RWPE2 (cell line): ENCODE measurements around the gene KCNN2.
A peak's percentile ranks its signal among the peaks of the same experiment; 100 is the strongest.

Experiments
- ATAC-seq: fragments of 200-7000 bp; cut with Tn5 transposase; 3 replicates; pipeline ENCODE4 v1.9.1; 2021; ENCODE audit warnings: low read depth
- DNase-seq: peaks from one replicate; pipeline ENCODE4 v3.0.0-alpha.2; 2020; ENCODE audit warnings: low spot score
- H3K27ac ChIP-seq: fragments of 450-650 bp; 2 replicates; pipeline ENCODE4 v1.5.1; 2017; ENCODE audit warnings: mild to moderate bottlenecking; ENCODE audit not compliant: poor library complexity, severe bottlenecking
- H3K27me3 ChIP-seq: fragments of 250-450 bp; sonication (Bioruptor Pico); 2 replicates; pipeline ENCODE4 v1.5.1; 2021; ENCODE audit warnings: mild to moderate bottlenecking, moderate library complexity; ENCODE audit not compliant: insufficient read depth, poor library complexity, severe bottlenecking
- H3K36me3 ChIP-seq: fragments of 250-450 bp; sonication (Bioruptor Pico); 2 replicates; pipeline ENCODE4 v1.5.1; 2020; ENCODE audit warnings: low read depth, mild to moderate bottlenecking, moderate library complexity
- H3K4me1 ChIP-seq: fragments of 250-450 bp; sonication (Bioruptor Pico); 2 replicates; pipeline ENCODE4 v1.5.1; 2021; ENCODE audit warnings: mild to moderate bottlenecking, moderate library complexity; ENCODE audit not compliant: insufficient read depth, poor library complexity, severe bottlenecking
- H3K4me3 ChIP-seq: fragments of 250-450 bp; sonication (Bioruptor Pico); 2 replicates; pipeline ENCODE4 v1.5.1; 2021; ENCODE audit warnings: mild to moderate bottlenecking, moderate library complexity; ENCODE audit not compliant: severe bottlenecking
- H3K9me3 ChIP-seq: fragments of 250-450 bp; sonication (Bioruptor Pico); 2 replicates; pipeline ENCODE4 v1.5.1; 2021; ENCODE audit warnings: mild to moderate bottlenecking, moderate library complexity; ENCODE audit not compliant: severe bottlenecking
- TF ChIP-seq, protein P1 (sequence below): fragments of 450-650 bp; IDR thresholded peaks from one replicate; pipeline ENCODE4 v1.5.1; 2017; ENCODE audit warnings: mild to moderate bottlenecking, moderate library complexity; ENCODE audit not compliant: poor library complexity, severe bottlenecking

The KCNN2 gene

DNA sequence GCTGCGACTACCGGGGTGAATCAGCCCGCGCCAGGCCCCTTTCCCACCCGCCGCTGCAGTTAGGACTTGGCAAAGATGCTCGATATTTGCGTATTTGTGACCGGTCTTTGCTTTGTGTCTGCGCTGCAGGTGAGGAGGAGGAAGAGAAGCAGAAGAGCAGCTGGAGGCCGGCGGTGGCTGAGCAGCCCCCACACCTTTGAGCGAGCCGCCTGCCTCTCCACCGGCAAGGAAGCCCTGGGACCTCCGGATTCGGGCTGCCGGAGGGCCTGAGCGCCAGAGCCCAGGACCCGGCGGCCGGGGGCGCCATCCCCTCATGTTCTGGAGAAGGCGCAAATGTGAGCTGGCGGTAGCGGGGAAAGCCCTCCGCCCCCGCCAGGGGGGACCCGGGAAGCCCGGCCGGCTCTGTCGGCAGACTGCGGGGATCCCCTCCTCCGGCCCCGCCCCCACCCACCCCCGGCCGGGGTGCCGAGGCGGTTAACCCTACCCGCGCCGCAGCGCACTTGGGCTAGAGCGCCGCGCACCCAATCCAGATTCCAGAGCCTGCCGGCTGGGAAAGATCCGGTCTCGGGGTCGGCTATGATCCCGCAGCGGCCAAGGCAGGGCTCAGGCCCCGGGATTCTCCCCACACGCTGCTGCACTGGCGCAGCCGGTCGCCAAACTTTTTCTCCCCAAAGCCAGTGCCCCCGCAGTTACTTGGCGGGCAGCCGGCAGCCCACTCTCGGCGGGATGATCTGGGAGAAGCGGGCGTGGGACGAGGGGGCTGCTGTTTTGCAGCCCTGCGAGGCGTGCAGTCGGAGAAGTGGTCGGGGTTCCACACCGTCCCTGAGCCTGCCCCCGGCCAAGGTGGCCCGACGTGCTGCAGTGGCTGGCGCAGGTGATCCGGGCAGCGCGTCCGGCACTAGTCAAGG lies 800 bp upstream of the KCNN2 start:
- DNase-seq (no peak), ATAC-seq (peak; percentile 11)
- H3K4me3 ChIP-seq = peak overlapping the region; percentile 27
- H3K27me3 ChIP-seq = peaks cover 85% of the 10 kb centered on the region
- H3K27ac ChIP-seq = no peak overlapping the region
- H3K4me1 ChIP-seq = no peaks in the 10 kb centered on the region
- no peaks in the 10 kb centered on the region for H3K36me3 ChIP-seq
- H3K9me3 ChIP-seq = no peaks in the 10 kb centered on the region
- TF ChIP-seq, protein P1, sequence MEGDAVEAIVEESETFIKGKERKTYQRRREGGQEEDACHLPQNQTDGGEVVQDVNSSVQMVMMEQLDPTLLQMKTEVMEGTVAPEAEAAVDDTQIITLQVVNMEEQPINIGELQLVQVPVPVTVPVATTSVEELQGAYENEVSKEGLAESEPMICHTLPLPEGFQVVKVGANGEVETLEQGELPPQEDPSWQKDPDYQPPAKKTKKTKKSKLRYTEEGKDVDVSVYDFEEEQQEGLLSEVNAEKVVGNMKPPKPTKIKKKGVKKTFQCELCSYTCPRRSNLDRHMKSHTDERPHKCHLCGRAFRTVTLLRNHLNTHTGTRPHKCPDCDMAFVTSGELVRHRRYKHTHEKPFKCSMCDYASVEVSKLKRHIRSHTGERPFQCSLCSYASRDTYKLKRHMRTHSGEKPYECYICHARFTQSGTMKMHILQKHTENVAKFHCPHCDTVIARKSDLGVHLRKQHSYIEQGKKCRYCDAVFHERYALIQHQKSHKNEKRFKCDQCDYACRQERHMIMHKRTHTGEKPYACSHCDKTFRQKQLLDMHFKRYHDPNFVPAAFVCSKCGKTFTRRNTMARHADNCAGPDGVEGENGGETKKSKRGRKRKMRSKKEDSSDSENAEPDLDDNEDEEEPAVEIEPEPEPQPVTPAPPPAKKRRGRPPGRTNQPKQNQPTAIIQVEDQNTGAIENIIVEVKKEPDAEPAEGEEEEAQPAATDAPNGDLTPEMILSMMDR = peak; percentile 13

DNA sequence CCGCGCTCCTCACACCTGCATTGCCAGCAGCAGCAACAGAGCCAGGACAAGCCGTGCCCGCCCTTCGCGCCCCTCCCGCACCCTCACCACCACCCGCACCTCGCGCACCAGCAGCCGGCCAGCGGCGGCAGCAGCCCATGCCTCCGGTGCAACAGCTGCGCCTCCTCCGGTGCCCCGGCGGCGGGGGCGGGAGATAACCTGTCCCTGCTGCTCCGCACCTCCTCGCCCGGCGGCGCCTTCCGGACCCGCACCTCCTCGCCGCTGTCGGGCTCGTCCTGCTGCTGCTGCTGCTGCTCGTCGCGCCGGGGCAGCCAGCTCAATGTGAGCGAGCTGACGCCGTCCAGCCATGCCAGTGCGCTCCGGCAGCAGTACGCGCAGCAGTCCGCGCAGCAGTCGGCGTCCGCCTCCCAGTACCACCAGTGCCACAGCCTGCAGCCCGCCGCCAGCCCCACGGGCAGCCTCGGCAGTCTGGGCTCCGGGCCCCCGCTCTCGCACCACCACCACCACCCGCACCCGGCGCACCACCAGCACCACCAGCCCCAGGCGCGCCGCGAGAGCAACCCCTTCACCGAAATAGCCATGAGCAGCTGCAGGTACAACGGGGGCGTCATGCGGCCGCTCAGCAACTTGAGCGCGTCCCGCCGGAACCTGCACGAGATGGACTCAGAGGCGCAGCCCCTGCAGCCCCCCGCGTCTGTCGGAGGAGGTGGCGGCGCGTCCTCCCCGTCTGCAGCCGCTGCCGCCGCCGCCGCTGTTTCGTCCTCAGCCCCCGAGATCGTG lies 517 bp downstream of the KCNN2 start:
- Histone ChIP-seq H3K4me3 (peak overlapping the region; percentile 27), H3K36me3 (no peaks in the 10 kb centered on the region), H3K27me3 (peaks cover 87% of the 10 kb centered on the region), H3K9me3 (no peaks in the 10 kb centered on the region), H3K4me1 (no peaks in the 10 kb centered on the region), H3K27ac (no peak overlapping the region)
- TF ChIP-seq, protein P1 = no peak
- DNase-seq = peak; percentile 69
- ATAC-seq = peak; percentile 42

DNA sequence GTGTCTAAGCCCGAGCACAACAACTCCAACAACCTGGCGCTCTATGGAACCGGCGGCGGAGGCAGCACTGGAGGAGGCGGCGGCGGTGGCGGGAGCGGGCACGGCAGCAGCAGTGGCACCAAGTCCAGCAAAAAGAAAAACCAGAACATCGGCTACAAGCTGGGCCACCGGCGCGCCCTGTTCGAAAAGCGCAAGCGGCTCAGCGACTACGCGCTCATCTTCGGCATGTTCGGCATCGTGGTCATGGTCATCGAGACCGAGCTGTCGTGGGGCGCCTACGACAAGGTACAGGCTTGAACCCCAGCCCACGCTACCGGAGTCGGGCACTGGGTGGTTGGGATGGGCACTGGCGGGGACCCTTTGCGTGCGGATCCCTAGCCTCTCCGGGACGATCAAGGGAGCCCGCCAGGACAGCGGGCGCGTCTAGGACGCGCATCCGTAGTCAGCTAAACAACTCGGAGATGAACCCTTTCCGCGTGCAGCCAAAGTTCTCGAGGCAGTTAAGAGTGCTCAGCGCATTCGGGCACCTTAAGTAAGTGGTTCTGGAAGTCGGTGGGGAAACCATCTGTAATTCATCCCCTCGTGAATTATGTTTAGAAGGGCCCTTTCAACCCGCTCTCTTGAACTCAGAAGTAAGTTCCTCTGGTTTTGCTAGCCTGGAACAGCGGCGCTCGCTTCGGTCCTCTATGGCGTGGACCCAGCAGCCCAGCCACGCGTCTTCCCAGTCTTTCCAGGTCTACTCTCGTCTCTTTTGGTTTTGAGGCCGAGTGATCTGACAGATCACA lies 1.3 kb downstream of the KCNN2 start:
- no peak overlapping the region for H3K4me3 ChIP-seq
- no peak overlapping the region for H3K27ac ChIP-seq
- peaks cover 85% of the 10 kb centered on the region for H3K27me3 ChIP-seq
- H3K4me1 ChIP-seq = no peaks in the 10 kb centered on the region
- H3K36me3 ChIP-seq = no peaks in the 10 kb centered on the region
- DNase-seq (no peak), ATAC-seq (peak; percentile 25; the same call in 1 of the 3 replicates)
- no peaks in the 10 kb centered on the region for H3K9me3 ChIP-seq
- TF ChIP-seq, protein P1 = no peak

DNA sequence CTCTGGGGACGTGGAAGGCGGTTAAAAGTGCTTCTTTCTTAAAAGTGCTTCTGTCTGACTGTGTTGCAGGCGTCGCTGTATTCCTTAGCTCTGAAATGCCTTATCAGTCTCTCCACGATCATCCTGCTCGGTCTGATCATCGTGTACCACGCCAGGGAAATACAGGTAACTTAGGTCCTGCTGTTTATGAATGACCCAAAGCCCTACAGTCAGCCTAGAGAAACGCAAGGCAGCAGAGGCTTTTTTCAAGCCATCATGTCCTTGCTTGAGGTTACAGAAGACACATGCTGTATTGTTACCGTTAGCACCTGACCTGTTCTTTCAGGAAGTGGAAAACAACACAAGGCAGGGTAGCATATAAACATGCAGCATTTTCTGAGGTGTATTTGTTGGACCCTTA lies 2.0 kb downstream of the KCNN2 start:
- H3K9me3 ChIP-seq = no peaks in the 10 kb centered on the region
- no peaks in the 10 kb centered on the region for H3K36me3 ChIP-seq
- H3K27ac ChIP-seq = no peak overlapping the region
- ATAC-seq (no peak), DNase-seq (no peak)
- peaks cover 78% of the 10 kb centered on the region for H3K27me3 ChIP-seq
- H3K4me1 ChIP-seq = no peaks in the 10 kb centered on the region
- no peak overlapping the region for H3K4me3 ChIP-seq
- TF ChIP-seq, protein P1 = no peak
